WERI-Rb-1 (cell line): ENCODE results near the gene C2CD4D.

Experiments used
- DNase-seq: peaks from one replicate; pipeline ENCODE4 v3.0.0-alpha.2; 2020
- H3K27ac ChIP-seq: fragments of 250-450 bp; sonication (Bioruptor Pico); 2 replicates; pipeline ENCODE4 v1.5.1; 2020; ENCODE audit warnings: mild to moderate bottlenecking, moderate library complexity
- H3K27me3 ChIP-seq: fragments of 250-450 bp; sonication (Bioruptor Pico); 2 replicates; pipeline ENCODE4 v1.5.1; 2021; ENCODE audit warnings: mild to moderate bottlenecking, low read depth, moderate library complexity; ENCODE audit not compliant: insufficient read depth, severe bottlenecking
- H3K36me3 ChIP-seq: fragments of 250-450 bp; sonication (Bioruptor Pico); 2 replicates; pipeline ENCODE4 v1.5.1; 2020; ENCODE audit warnings: mild to moderate bottlenecking, moderate library complexity
- H3K4me3 ChIP-seq: 2 replicates; pipeline ENCODE4 v1.5.1; 2011; ENCODE audit warnings: low read depth, mild to moderate bottlenecking, control low read depth, low read length
- H3K9me3 ChIP-seq: fragments of 250-450 bp; sonication (Bioruptor Pico); 2 replicates; pipeline ENCODE4 v1.5.1; 2021; ENCODE audit warnings: mild to moderate bottlenecking, moderate library complexity; ENCODE audit not compliant: severe bottlenecking
- TF ChIP-seq, protein P1 (sequence below): IDR thresholded peaks from 2 replicates; pipeline ENCODE4 v1.5.1; 2011; ENCODE audit warnings: low read depth, mild to moderate bottlenecking, control low read depth, inconsistent platforms, low read length

C2CD4D gene

DNA sequence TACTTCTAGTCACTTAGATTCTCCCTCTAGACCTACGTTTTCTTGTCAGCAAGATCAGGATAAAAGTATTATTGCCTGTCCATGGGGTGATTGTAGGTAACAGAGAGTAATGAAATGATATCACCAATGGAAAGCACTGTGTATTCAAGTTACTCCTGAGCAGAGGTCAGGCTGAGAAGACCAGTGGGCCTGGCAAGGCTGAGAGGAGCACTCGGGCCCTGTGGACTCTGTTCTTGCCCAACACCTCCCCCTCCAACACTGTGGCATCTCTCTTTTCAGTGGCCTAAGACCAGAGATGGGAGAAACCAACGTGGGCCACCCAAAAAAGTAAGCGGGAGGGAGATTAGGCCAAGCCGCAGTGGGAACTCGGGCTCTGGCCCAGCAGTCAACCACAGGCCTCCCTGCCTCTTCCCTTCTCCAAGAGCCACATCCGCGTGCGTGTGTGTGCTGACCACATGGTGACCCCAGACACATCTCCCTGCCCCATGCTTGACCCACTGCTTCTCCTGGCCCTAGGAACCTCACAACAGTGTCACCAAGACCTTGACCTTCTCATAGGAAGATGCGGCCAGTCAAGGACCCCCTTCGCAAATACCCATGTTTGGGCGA, 20.3 kb downstream of the C2CD4D start:
- Histone ChIP-seq H3K36me3 (no peaks in the 10 kb centered on the region), H3K27me3 (no peaks in the 10 kb centered on the region), H3K4me3 (no peak overlapping the region), H3K27ac (no peak overlapping the region), H3K9me3 (no peaks in the 10 kb centered on the region)
- TF ChIP-seq, protein P1, sequence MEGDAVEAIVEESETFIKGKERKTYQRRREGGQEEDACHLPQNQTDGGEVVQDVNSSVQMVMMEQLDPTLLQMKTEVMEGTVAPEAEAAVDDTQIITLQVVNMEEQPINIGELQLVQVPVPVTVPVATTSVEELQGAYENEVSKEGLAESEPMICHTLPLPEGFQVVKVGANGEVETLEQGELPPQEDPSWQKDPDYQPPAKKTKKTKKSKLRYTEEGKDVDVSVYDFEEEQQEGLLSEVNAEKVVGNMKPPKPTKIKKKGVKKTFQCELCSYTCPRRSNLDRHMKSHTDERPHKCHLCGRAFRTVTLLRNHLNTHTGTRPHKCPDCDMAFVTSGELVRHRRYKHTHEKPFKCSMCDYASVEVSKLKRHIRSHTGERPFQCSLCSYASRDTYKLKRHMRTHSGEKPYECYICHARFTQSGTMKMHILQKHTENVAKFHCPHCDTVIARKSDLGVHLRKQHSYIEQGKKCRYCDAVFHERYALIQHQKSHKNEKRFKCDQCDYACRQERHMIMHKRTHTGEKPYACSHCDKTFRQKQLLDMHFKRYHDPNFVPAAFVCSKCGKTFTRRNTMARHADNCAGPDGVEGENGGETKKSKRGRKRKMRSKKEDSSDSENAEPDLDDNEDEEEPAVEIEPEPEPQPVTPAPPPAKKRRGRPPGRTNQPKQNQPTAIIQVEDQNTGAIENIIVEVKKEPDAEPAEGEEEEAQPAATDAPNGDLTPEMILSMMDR = no peak
- no peak for DNase-seq

DNA sequence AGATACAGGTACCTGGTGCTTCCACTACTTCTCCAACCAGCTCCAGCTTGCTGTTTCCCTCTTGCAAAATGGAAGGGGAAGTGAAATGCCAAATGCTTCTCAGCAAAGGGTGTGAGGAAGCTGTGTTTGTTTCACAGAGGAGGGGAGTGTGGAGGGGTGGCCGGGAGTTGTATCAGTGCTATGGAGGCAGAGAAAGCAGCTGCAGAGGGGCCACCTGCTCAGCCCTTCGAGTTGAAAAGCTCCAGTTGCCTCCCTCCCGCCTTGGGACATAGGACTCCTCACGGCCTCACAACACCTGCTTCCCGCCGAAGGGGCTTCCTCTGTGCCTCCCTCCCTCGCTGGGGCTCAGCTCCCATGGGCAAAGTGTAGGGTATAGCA, 22.3 kb downstream of the C2CD4D start:
- H3K4me3 ChIP-seq = no peak overlapping the region

DNA sequence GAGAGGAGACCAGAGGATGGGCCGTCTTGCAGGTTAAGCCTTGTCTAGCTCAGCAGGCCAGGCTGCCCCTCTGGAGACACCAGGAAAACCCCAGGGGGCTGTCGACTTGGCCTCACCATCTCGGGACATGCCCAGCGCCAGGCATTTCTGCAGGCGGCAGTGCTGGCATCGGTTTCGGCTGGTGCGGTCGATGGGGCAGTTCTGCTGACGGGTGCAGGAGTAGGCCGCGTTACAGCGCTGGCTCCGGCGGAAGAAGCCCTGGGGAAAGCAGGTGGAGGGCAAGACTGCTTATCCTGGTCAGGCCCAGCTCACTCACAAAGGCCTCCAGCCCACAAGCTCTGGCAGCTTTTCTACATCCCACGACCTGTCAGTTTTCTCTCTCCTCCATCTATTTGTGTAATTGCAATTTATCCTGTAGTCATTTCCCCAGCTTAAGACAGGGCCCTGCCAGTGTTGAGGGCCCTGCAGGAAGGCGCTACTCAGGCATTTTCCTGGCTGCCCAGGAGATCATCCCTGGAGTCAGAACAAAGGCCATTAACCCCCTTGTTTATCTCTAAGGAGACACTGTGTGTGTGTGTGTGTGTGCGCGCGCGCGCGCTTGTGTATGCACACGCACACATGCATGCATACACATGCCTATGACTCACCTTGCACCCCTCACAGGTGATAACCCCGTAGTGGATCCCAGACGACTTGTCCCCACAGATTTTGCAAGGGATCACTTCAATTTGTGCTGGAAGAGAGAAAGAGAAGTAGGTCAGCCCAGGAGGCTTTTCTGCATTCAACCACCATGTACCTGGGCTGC, 22.9 kb downstream of the C2CD4D start:
- TF ChIP-seq, protein P1 = no peak
- no peak overlapping the region for H3K27ac ChIP-seq

More for the DNA sequence above, 22.3 kb downstream of the C2CD4D start:
- no peaks in the 10 kb centered on the region for H3K9me3 ChIP-seq
- TF ChIP-seq, protein P1 = no peak
- no peaks in the 10 kb centered on the region for H3K27me3 ChIP-seq
- no peak overlapping the region; the same call in 1 of the 2 replicates for H3K27ac ChIP-seq
- DNase-seq = no peak
- no peaks in the 10 kb centered on the region for H3K36me3 ChIP-seq

DNA sequence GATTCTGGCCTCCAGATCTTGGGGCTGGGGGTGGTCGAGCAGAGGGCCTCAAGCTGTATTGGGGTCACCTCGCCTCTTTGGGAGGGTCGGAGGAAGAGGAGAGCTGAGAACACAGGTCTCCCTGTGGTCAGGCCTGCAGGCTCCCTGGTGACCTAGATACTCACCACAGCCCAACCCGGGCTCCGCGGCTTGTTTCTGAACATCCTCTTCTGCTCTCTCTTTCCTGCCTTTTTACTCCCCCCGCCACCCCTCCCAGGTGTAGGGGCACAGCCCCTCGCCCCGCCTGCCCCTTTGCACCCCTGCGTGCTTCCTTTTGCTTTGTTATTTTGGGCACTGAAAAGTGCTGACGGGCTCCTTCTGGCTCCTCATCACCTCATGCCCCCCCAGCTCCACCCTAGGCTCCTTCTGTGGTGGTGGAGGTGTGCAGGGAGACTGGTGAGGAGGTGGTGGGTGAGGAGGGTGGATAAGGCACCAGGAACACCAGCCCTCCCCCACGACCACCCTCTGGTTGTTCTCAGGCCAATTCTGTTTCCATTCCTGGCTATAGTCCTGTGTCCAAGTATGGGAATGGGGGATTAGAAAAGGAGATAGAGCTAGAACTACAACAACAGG, 23.8 kb downstream of the C2CD4D start:
- Histone ChIP-seq H3K27me3 (no peaks in the 10 kb centered on the region), H3K27ac (no peak overlapping the region), H3K4me3 (no peak overlapping the region), H3K9me3 (no peaks in the 10 kb centered on the region), H3K36me3 (no peaks in the 10 kb centered on the region)
- TF ChIP-seq, protein P1 = no peak
- DNase-seq = no peak

More for the DNA sequence above, 22.9 kb downstream of the C2CD4D start:
- no peaks in the 10 kb centered on the region for H3K27me3 ChIP-seq
- H3K4me3 ChIP-seq = no peak overlapping the region
- no peaks in the 10 kb centered on the region for H3K9me3 ChIP-seq
- H3K36me3 ChIP-seq = no peaks in the 10 kb centered on the region
- DNase-seq = no peak

DNA sequence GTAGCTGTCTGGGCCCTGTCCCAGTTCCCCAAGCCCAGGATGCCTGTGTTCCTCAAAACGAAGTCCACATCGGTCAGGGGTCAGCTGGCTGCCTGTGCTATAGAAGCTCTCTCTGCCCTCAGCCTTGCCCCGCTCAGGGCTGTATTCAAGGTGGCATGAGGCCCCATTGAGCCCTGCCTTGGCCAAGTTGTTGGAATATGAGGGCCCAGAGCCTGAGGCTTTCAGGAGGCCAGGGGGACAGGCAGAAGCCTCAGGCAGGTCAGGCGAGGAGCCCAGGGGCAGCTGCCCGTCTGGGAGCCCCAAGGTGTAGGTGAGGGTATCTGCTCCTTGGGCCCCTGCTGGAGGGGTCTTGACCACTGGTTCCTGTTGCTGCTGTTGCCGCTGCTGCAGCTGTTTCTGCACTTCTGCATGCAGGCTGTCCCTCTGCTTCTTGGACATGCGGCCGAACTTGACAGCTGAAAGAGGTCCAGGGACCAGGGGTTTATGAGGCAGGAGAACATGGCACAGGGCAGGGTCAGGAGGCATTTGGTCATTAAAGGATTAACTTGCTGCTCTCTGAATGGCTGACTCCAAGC, 24.6 kb downstream of the C2CD4D start:
- H3K9me3 ChIP-seq = no peaks in the 10 kb centered on the region
- no peaks in the 10 kb centered on the region for H3K27me3 ChIP-seq
- no peak overlapping the region for H3K4me3 ChIP-seq
- no peak overlapping the region for H3K27ac ChIP-seq
- TF ChIP-seq, protein P1 = no peak
- no peaks in the 10 kb centered on the region for H3K36me3 ChIP-seq
- DNase-seq = no peak
